NCI-H2081 (cell line): ENCODE measurements around the gene BAHD1.

Experiments
- DNase-seq, 2 experiments: peaks; one replicate each; lab custom pipeline; 2025; lab: John Stamatoyannopoulos, UW

BAHD1 gene

DNA sequence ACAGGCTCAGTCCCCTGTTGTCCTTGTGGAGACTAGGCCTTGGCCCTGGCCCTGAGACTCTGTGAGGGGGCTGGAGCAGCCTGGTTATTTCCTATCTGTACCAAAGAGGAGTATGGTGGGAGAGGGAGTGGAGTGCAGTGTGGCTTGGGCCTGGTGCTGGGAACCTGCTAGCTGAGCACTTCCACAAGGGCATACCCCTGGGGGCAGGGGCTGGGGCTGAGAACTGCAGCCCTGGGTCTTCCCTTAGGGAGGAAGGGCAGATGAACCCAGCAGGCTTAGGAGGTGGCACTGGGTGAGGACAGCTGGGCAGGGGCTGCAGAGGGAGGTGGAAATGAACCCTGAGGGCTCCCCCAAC, 26.5 kb downstream of the BAHD1 start:
- no peak for DNase-seq

DNA sequence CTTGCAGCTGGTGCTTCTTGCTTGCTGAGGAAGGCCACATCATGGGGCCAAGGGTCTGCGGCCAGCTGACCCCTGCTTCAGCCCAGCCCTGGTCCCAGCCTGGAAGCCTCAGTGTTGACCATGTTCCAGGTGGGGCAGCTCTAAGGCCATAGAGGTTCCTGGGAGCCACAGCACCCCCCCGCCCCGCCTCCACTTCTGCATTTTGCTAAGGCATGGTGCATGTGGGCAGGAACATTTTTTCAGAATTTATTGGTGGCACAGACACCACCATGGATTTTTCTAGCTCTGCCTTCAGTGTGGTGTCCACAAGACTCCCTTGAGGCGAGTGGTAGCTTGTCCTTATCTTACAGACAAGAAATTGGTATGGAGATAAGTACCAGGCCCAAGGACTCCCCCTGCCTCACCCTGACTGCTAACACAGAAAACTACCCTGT, 28.2 kb downstream of the BAHD1 start:
- no peak for DNase-seq

DNA sequence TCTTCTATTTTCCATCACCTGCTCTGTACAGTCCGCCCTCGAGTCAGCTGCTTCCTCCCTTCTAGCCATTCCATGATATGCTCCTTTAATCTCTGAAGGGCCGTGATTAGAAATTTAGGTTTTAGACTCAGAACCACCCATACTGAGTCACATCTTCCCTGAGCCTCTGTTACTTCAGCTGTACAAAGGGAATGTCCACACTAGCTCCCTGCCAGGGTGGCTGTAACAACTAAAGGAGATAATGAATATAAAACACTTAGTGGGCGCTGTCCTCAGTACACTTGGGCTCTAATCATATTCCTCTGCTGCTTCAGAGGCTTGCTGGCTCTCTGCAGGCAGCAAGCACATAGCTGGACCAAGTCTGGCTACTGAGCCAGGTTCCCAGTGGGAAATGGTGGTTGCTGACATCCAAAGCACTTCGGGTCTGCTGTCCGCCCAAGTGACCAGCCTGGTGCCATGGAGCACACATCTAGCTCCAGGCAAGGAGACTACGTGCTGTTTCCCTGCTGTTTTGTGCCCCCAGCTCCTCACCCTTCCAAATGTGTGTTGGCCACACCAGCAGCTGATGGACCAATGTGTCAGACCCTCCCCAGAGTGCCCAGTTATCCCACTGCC, 29.1 kb downstream of the BAHD1 start:
- DNase-seq, result no peak

DNA sequence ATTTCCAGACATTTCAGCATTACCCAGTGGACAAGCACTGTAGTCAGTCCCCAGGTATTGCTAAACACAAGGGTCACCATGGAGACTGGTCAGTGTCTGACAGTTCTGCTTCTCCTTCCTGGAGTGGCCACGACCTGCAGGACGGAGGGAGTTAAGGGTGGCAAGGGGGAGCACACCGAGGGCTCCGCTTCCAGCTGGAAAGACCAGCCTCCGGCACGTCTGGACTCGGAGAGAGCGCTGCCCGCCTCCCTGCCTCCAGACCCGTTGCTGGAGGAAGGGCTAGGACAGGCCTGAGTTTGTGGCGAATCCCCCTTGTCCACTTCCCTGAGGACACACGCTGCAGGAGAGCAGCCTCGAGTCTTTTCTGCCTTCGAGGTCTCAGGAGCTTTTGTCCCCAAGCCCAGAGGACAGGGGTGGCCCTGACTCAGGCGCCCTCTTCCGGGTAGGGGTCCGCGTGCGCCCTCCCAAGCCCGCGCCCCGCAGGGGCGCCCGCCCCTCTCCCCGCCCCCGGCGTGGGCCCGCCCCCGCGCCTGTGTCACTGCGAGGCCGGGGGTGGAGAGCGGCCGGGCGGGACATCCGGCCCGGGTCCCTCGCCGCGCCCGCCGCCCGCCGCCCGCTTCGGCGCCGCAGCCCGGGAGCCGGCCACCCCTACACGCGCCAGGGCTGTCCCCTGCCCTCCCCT, 29.8 kb downstream of the BAHD1 start, which contains the start of gene CHST14:
Gene CHST14, plus strand, starts transcription at position 562 of the 682 bp plus-strand sequence. CDS start 230 bp downstream, outside the sequence.
- peak; percentile 31 to 54 for DNase-seq

DNA sequence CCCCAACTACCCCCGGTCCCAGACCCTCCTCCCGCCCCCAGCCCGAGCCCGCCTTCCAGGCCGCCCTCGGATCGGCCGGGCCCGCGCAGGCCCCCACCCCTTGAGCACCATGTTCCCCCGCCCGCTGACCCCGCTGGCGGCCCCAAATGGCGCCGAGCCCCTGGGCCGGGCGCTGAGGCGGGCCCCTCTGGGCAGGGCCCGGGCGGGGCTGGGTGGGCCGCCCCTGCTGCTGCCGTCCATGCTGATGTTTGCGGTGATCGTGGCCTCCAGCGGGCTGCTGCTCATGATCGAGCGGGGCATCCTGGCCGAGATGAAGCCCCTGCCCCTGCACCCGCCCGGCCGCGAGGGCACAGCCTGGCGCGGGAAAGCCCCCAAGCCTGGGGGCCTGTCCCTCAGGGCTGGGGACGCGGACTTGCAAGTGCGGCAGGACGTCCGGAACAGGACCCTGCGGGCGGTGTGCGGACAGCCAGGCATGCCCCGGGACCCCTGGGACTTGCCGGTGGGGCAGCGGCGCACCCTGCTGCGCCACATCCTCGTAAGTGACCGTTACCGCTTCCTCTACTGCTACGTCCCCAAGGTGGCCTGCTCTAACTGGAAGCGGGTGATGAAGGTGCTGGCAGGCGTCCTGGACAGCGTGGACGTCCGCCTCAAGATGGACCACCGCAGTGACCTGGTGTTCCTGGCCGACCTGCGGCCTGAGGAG, 30.5 kb downstream of the BAHD1 start:
- peak in 1 of 2 experiments; percentile 27 for DNase-seq

DNA sequence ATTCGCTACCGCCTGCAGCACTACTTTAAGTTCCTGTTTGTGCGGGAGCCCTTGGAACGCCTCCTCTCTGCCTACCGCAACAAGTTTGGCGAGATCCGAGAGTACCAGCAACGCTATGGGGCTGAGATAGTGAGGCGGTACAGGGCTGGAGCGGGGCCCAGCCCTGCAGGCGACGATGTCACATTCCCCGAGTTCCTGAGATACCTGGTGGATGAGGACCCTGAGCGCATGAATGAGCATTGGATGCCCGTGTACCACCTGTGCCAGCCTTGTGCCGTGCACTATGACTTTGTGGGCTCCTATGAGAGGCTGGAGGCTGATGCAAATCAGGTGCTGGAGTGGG, 31.0 kb downstream of the BAHD1 start:
- DNase-seq, result no peak

DNA sequence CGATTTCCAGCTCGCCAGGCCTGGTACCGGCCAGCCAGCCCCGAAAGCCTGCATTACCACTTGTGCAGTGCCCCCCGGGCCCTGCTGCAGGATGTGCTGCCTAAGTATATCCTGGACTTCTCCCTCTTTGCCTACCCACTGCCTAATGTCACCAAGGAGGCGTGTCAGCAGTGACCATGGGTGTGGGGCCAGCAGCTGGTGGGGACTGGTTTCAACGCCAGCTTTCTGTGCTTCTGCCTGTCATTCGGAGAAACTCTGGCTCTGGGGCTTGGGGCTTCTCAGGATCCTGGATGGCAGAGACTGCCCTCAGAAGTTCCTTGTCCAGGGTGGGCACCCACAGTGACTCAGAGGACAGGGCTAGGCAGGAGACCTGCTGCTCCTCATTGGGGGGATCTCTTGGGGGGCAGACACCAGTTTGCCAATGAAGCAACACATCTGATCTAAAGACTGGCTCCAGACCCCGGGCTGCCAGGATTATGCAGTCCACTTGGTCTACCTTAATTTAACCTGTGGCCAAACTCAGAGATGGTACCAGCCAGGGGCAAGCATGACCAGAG, 31.5 kb downstream of the BAHD1 start:
- DNase-seq, result no peak

DNA sequence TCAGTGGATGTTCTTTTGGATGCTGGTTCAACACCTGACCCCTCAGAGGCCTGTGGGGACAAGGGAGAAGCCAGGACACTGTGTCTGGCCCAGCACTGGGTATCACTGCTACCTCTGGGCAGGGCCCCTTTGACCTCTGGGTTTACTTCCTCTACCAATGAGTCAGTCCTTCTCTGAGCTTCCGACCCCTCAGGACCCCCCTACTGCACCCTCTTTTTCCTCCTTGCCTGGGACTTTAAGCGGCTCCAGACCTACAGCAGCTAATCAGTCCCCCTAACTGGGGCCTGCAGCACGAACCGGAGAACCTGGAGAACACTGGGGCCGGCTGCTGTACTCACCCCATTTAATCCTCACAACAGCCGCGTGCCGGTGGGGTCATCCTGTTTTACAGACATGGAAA, 33.8 kb downstream of the BAHD1 start:
- DNase-seq, result no peak

DNA sequence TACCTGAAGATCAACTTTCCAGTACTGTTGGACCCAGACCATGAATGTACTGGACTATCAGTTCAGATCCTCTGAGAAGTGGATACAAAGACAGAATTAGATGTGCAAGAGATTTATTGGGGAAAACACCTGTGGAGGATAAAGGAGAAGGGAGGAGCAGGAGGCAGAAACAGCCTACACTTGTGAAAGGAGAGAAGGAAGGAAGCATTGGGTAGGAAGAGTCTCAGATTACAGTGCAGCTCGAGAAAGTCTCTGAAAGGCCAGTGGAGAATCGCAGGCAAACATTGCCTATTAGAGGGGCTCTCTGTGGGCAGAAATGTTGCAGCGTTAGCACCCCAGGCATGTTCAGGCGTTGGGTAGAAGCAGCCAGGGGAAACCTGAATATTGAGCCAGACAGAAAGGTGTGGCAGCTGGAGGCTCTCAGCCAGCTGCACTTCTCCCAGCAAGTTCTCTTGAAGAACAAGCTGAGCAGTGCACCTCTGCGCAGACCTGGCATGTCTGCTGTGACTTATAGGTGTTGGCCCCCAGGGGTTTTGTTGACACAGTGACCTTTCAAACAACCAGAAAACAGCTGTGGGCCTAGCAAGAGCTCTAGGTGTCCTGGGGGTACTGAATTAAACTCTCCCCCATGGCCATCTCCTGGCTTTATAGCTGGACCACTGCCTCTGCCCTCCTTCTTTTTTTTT, 37.0 kb downstream of the BAHD1 start:
- DNase-seq, result no peak

DNA sequence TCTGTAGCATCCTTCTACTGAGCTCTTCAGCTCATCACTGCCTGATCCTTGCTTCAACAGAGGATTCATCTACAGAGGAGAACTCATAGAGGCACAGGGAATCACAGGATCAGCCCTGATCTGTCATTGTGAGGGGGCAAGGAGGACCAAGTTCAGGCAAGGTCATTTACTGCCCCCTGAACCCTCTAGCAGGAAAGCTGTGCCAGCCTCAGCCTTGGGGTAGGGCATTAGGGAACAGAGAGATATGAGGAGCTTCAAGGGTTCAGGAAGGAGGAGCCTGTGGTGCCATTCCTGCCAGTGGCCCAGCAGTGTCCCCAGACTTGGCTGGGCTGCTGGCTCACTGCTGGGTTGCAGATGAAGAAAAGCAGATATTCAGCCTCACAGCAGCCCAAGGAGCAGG, 38.3 kb downstream of the BAHD1 start:
- DNase-seq, result no peak

DNA sequence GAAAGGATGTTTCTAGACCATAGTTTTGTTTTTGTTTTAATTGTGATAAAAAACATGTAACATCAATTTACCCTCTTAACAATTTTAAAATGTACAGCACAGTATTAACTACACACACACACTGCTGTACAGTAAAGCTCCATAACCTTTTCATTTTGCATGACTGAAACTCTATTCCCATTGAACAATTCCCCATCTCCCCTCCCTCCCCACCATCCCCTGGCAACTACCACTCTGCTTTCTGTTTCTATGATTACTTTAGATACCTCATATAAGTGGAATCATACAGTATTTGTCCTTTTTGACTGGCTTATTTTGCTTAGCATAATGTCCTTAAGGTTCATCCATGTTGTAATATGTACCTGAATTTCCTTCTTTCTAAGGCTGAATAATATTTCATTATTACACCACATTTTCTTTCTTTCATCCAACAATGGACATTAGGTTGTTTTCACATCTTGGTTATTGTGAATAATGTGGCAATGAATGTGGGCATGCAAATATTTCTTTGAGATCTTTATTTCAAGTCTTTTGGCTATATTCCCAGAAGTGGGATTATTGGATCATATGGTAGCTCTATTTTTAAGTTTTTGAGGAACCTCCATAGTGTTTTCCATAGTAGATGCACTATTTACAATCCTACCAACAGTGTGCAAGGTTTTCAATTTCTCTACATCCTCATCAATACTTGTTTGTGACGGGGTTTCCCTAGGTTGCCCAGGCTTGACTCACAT, 40.8 kb downstream of the BAHD1 start:
- no peak for DNase-seq

DNA sequence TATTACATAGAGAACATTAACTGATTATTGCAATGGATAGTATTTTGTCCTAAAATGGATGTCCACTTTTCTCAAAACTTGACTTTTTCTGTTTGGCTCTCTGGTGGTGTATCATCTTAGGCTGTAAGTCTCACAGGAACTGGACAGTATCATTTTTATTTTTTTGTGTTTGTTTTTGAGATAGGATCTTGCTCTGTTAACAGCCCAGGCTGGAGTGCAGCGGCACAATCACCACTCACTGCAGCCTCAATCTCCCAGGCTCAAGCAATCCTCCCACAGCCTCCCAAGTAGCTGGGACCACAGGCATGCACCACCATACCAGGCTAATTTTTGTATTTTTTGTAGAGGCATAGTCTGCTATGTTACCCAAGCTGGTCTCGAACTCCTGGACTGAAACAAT, 43.2 kb downstream of the BAHD1 start:
- no peak for DNase-seq

DNA sequence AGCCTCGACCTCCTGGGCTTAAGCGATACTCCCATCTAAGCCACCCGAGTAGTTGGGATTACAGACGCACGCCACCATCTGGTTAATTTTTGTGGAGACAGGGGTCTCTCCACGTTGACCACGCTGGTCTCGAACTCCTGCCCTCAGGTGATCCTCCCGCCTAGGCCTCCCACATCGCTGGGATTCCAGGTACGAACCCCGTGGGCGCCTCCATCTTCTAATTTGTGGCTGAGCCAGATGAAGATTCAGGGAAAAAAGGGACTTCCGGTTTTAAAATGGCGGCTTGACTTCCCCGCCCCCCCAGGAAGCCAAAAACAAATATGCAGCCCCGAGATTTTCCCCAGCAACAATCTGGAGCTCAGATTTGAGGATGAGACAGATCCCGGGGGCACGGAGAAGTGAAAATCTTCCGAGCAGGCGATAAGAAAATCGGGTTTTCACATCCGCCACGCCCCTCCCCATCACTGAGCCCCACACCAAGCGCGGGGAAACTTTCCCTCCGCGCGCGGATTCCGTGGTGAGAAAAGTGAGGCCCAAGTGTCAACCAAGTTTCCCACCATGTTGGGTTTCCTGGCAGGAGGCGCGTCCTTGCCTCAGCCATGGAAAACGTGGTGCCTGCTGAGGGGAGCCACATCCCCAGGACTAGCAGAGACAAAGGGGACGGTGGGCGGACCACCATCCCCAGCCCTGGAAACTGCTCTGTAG, 45.5 kb downstream of the BAHD1 start:
- no peak for DNase-seq

DNA sequence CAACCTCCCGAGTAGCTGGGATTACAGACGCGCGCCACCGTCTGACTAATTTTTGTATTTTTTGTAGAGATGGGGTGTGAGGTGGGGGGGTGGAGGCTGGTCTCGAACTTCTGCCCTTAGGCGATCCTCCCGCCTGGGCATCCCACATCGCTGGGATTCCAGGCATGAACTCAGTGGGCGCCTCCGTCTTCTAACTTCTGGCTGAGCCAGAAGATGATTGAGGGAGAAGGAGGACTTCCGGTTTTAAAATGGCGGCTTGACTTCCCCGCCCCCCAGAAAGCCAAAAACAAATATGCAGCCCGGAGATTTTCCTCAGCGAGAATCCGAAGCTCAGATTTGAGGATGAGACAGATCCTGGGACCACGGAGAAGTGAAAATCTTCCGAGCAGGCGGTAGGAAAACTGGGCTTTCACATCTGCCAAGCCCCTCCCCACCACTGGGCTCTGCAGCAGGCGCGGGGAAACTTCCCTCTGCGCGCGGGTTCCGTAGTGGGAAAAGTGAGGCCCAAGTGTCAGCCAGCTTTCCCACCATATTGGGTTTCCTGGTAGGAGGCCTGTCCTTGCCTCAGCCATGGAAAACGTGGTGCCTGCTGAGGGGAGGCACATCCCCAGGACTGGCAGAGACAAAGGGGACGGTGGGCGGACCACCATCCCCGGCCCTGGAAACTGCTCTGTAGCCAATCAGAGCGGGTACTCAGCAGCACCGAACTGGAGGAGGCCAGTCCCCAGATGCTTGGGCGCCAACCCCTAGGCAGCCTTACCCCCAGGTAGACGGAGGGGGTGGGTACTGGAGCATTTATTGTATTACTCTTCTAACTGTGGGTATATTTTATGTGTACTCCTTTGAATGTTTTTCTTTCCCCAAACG, 47.3 kb downstream of the BAHD1 start:
- DNase-seq, result no peak

DNA sequence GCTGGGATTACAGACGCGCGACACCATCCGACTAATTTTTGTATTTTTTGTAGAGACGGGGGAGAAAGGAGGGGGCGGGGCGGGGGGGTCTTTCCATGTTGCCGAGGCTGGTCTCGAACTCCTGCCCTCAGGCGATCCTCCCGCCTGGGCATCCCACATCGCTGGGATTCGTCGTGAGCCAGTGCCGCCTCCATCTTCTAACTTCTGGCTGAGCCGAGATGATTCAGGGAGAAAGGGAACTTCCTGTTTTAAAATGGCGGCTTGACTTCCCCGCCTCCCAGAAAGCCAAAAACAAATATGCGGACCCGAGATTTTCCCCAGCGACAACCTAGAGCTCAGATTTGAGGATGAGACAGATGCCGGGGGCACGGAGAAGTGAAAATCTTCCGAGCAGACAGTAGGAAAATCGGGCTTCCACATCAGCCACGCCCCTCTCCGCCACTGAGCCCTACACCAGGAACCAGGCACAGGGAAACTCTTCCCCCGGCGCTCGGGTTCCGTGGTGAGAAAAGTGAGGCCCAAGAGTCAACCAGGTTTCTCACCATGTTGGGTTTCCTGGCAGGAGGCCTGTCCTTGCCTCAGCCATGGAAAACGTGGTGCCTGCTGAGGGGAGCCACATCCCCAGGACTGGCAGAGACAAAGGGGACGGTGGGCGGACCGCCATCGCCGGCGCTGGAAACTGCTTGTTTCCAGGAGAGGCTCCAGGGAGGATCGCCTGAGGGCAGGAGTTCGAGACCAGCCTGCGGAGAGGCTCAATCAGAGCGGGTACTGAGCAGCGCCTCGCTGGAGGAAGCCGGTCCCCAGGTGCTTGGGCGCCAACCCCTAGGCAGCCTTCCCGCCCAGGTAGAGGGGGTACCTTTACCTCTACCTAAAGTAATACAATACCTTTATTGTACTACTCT, 48.8 kb downstream of the BAHD1 start:
- no peak for DNase-seq

DNA sequence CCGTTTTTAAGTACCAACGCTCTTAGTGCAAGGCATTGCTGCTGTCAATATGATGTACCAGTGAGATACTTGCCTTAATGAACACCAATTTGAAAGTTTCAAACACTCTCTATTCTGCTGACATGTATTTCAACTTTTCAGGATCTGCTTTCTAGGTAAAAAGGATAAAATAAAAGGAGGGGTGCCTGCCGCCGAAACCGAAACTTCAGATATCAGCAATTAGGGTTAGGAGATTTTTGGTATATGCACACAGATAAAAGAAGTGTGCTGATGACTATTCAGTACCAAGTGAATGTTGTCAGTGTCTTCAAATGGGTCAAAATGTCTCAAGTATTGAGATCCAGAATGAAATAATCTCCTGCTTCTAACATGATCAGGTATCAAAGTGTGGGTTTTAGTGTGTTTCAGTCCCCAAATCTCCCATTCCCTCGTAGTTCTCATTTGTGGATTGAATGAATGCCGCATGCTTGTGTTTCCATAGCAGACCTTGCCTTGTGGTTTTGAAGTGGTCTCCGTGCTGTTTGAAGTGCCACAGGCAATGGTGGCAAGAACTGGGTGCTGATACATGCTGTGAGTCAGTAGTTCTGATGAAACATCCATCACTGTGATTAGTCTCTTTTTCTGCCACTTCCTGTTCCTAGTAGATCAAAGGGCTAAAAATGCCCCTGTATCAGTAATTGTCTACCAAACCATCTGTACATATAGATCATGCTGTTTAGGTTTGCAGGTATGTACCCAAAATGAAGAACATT, 52.5 kb downstream of the BAHD1 start:
- no peak for DNase-seq

DNA sequence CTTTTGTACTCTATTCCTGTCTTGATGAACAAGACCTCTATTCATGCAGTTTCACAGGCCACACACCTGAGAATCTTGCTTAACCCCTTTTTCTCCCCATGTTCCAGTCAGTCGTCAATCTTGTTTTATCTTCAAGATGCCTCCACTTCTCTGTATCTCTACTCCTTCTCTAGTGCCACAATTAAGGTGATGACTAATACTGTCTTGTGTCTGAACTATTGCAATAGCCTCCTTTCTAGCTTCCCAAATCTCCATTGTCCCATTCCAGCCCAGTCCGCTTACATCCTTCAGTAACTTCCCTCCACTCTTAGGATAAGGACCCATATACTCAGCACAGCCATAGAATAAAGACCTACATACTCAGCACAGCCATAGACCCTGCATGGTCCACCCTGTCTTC, 54.8 kb downstream of the BAHD1 start:
- no peak for DNase-seq

DNA sequence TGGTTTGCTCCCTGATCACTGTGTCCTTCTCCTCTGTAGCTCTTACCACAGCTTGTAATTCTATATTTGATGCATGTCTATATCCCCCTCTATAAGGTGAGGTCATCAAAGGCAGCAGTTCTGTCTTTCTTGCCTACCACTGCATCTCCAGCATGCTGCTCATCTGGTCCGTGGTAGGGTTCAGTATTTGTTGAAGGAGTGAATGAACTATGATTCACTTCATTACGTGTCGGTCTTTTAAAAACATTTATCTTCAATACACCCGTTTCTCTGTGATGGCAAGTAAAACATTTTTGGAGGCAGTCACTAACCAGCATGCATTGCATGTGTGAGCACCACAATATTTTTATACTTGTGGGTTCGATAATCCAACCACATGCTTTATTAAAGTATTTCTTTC, 57.7 kb downstream of the BAHD1 start:
- no peak for DNase-seq
